NT2/D1 (cell line): ENCODE data around the gene RAPGEF4.

Experiments used
- DNase-seq: peaks from one replicate; pipeline ENCODE4 v3.0.0-alpha.2; 2011; ENCODE audit warnings: low read depth, low spot score
- H3K27me3 ChIP-seq: 2 replicates; pipeline ENCODE4 v1.6.0; 2011; ENCODE audit warnings: mild to moderate bottlenecking; ENCODE audit not compliant: insufficient read length, insufficient read depth
- H3K36me3 ChIP-seq: 2 replicates; pipeline ENCODE4 v1.6.1; 2011; ENCODE audit warnings: mild to moderate bottlenecking, low read length, mixed read lengths; ENCODE audit not compliant: insufficient read depth, insufficient read length
- H3K4me1 ChIP-seq: 2 replicates; pipeline ENCODE4 v1.5.1; 2011; ENCODE audit not compliant: insufficient read depth, insufficient read length
- H3K4me3 ChIP-seq: 2 replicates; pipeline ENCODE4 v1.5.1; 2011; ENCODE audit warnings: low read depth; ENCODE audit not compliant: insufficient read length
- H3K9ac ChIP-seq: 2 replicates; pipeline ENCODE4 v1.6.0; 2011; ENCODE audit warnings: low read depth; ENCODE audit not compliant: insufficient read length
- H3K9me3 ChIP-seq: 2 replicates; pipeline ENCODE4 v1.5.1; 2011; ENCODE audit warnings: mild to moderate bottlenecking, low read length; ENCODE audit not compliant: insufficient read depth
- SUZ12 ChIP-seq: IDR thresholded peaks from 2 replicates; pipeline ENCODE4 v1.6.1; 2011; ENCODE audit not compliant: insufficient read length, insufficient read depth; ENCODE audit errors: extremely low read depth
- YY1 ChIP-seq: IDR thresholded peaks from 2 replicates; pipeline ENCODE4 v1.6.1; 2011; ENCODE audit not compliant: insufficient read length, insufficient read depth
- ZNF274 ChIP-seq: IDR thresholded peaks from 2 replicates; pipeline ENCODE4 v1.6.1; 2011; ENCODE audit warnings: mild to moderate bottlenecking, low read depth, low read length

The RAPGEF4 gene

GRCh38 chr2:172813314-172813888, 77.8 kb downstream of the RAPGEF4 start:
- TF ChIP-seq SUZ12 (no peak), YY1 (no peak), ZNF274 (no peak)
- no peaks in the 10 kb centered on the region for H3K9me3 ChIP-seq
- H3K4me1 ChIP-seq: no peaks in the 10 kb centered on the region
- H3K9ac ChIP-seq: no peak overlapping the region
- H3K27me3 ChIP-seq: no peaks in the 10 kb centered on the region
- no peaks in the 10 kb centered on the region for H3K36me3 ChIP-seq
- no peak overlapping the region for H3K4me3 ChIP-seq
- DNase-seq: no peak

DNA sequence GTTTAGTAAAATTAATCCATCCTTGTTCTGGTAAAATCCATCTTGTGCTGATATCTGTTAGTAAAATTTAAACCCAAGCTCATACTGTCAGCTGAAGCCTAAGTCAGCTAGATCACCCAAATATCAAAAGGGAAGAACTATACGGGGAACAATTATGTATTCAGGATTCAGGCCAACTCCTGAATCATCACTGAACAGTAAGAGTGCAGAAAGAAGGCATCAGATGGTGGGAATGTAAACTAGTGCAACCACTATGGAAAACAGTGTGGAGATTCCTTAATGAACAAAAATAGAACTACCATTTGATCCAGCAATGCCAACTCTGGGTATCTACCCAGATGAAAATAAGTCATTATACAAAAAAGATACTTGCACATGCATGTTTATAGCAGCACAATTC, 81.8 kb downstream of the RAPGEF4 start:
- Histone ChIP-seq H3K9me3 (no peaks in the 10 kb centered on the region), H3K4me3 (no peak overlapping the region), H3K36me3 (no peaks in the 10 kb centered on the region), H3K4me1 (no peaks in the 10 kb centered on the region), H3K9ac (no peak overlapping the region), H3K27me3 (no peaks in the 10 kb centered on the region)
- no peak for DNase-seq
- TF ChIP-seq SUZ12 (no peak), YY1 (no peak), ZNF274 (no peak)

- no peaks in the 10 kb centered on the region for H3K36me3 ChIP-seq
- no peak for TF ChIP-seq YY1
- TF ChIP-seq SUZ12: no peak
- TF ChIP-seq ZNF274: no peak
- no peak for DNase-seq
Observed at GRCh38 chr2:172819943-172820342, 84.3 kb downstream of the RAPGEF4 start.

DNA sequence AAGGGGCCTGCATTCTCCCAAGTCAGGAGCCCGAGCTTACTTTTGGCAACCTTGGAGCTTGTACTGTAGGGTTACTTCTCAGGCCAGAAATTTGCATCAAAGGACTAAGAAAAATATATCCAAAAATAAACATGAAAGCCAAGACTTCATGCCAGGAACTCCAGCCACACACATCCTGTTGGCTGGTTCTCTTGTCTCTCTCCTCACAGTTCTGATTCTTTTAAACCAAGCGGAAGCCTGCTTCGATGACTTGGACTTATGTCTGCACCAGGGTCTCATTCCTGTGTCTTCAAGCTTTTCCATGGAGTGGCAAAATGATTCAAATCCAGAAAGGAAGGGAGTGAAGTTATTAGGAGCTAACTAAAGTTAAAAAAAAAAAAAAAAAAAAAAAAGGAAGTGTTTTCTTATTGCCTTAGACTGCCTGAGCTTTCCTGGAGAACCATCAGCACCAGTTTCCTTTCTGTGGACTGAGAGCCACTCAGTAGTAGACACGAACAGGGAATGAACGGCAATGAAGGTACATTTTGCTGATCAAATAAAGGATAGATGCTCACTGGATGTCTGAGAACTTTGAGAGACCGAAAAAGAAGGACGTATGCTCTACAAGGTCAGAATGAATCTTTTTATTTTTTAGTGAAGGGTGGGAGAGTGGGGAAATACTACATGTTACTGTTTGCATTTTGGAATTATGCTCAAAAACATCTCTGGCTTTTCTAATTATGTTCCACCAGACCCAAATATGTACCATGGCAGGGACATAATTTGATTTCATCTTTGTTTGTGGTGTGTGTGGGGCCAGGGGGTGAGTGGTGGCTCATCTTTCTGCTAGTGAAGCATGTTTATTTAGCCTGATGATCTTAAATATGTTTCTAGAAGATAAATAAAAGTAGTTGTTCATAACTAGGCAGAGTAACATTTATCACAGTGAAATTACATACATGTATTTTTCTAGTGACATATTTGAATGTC, 86.0 kb downstream of the RAPGEF4 start:
- TF ChIP-seq YY1 (no peak), SUZ12 (no peak), ZNF274 (no peak)
- no peak for DNase-seq
- Histone ChIP-seq H3K9ac (no peak overlapping the region), H3K4me3 (no peak overlapping the region), H3K36me3 (no peaks in the 10 kb centered on the region), H3K27me3 (no peaks in the 10 kb centered on the region), H3K9me3 (no peaks in the 10 kb centered on the region), H3K4me1 (no peaks in the 10 kb centered on the region)

More at GRCh38 chr2:172819943-172820342, 84.3 kb downstream of the RAPGEF4 start:
- Histone ChIP-seq H3K4me1 (no peaks in the 10 kb centered on the region), H3K9ac (no peak overlapping the region), H3K4me3 (no peak overlapping the region), H3K27me3 (no peaks in the 10 kb centered on the region), H3K9me3 (no peaks in the 10 kb centered on the region)

DNA sequence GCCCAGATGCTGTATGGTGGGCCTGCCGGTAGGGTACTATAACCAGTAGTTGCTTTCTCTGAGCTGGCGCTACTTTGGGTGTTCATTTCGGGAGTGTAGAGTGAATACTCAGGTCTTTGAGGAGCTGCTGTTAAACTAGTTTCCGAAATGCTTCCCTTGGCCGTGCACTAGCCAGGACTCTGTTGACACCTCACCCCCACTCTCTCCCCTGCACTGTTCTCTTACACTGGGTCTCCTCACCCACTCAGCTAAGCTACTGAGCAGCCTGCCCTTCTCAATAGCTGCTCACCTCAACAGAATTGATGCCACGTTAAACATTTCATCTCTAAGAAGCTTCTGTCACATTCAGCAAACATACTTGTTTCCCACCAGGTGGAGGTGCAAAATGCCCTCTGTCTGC, 86.9 kb downstream of the RAPGEF4 start:
- Histone ChIP-seq H3K9me3 (no peaks in the 10 kb centered on the region), H3K4me1 (no peaks in the 10 kb centered on the region), H3K27me3 (no peaks in the 10 kb centered on the region), H3K9ac (no peak overlapping the region), H3K36me3 (no peaks in the 10 kb centered on the region), H3K4me3 (no peak overlapping the region)
- TF ChIP-seq YY1: no peak
- TF ChIP-seq ZNF274: no peak
- no peak for TF ChIP-seq SUZ12
- no peak for DNase-seq

DNA sequence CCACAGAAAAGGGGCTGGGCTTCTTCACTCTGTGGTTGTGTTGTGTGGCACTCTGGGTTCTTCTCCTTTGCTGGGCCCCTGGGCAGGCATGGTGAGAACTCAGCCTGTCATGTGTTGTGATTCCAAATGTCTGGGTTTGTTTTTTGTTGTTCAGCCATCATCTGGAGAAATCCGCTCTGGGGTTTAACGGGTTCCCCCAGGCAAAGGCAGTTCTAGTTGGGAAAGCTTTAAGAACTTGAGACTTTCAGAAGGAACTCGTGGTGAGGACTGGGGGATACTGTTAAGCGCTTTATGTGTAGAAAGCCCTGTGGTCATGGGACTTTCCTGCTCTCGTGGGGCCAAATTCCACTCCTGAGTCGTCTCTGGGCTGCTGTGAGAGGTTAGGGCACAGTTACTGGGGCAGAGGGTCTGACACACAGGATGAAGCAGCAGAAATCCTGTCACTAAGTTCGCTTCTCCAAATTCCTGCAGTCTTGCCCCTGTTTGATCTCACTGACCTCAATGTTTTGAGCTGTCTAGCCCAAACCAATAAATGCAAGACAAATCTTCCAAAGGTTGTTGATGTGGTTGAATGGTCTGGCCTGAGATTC, 87.7 kb downstream of the RAPGEF4 start:
- no peak for TF ChIP-seq SUZ12
- no peak for TF ChIP-seq ZNF274
- H3K9me3 ChIP-seq: no peaks in the 10 kb centered on the region
- no peaks in the 10 kb centered on the region for H3K4me1 ChIP-seq
- DNase-seq: no peak
- H3K9ac ChIP-seq: no peak overlapping the region
- H3K27me3 ChIP-seq: no peaks in the 10 kb centered on the region
- no peak overlapping the region for H3K4me3 ChIP-seq
- no peaks in the 10 kb centered on the region for H3K36me3 ChIP-seq

DNA sequence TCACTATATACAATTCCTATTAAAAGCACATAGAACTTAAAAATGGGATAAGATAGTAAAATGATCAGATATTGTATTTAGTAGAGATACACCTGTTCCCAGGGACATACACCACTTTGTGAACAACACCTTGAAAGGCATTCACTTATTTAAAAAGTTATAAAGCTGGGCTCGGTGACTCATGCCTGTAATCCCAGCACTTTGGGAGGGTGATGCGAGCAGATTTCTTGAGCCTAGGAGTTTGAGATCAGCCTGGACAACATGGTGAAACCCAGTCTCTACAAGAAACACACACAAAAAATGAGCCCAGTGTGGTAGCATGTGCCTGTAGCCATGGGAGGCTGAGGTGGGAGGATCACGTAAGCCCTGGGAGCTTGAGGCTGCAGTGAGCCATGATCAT, 90.9 kb downstream of the RAPGEF4 start:
- no peak for DNase-seq
- H3K9me3 ChIP-seq: no peaks in the 10 kb centered on the region
- no peak overlapping the region for H3K9ac ChIP-seq
- H3K4me1 ChIP-seq: no peaks in the 10 kb centered on the region
- TF ChIP-seq SUZ12 (no peak), YY1 (no peak), ZNF274 (no peak)
- no peaks in the 10 kb centered on the region for H3K36me3 ChIP-seq
- no peaks in the 10 kb centered on the region for H3K27me3 ChIP-seq
- H3K4me3 ChIP-seq: no peak overlapping the region
